ENCODE data around the gene SCRT2. TPM values are rescaled to one million over a fixed set of nuclear protein-coding genes. Genes with fewer than 3 reads are reported as not detected.

Gene SCRT2
- total RNA-seq, 3 donors from 2014 or later: not detected

DNA sequence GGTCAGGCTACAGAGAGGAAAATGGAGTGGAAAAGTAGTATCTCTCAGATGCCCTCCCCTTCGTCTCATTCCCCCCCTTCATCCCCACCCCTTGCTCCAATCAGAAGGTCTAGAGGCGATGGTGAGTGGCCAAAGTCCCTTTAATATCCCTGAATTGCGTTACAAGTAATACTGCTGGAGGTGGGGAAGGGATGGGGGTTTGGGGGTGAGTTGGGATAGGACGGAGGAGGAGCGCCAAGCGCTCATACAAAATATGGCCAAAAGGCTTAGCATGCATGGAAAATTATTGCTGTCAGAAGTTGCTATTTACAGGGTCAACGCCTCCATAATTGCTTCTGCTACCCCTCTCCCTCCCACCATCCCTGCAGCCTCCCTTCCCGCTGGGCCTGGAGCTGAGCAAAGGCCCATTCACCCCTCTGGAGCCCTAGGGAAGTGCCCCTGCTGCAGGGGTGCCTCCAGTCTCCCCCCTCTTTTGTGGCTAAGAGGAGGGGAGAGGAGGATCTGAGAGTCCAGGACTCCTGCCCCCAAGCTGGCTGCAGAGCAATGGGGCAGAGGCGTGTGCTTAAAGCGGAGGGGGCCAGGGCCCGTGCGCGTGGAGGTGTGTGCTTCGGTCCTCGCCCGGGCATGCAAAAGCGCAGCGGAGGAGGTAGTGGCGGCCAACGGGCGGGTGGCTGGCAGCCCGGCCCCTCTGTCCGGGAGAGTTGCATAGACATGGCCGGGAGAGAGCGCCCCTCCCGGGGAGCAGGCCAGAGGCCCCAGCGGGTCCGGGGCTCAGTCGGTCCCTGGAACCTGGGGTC lies 13.9 kb downstream of the SCRT2 start:
- intact Hi-C loops (cut with DNase I, micrococcal nuclease): loop anchor here in 1 of 2 donors (10.0 kb wide), 1 partner anchor 107 kb away; no protein-coding TSS in a partner anchor
- Histone ChIP-seq H3K9me3 (no peaks in the 10 kb centered on the region), H3K4me3 (no peak overlapping the region), H3K36me3 (ENCODE audit: low read depth) (no peaks in the 10 kb centered on the region), H3K4me1 (ENCODE audit: low read depth) (no peaks in the 10 kb centered on the region)
- TF ChIP-seq, protein P1, sequence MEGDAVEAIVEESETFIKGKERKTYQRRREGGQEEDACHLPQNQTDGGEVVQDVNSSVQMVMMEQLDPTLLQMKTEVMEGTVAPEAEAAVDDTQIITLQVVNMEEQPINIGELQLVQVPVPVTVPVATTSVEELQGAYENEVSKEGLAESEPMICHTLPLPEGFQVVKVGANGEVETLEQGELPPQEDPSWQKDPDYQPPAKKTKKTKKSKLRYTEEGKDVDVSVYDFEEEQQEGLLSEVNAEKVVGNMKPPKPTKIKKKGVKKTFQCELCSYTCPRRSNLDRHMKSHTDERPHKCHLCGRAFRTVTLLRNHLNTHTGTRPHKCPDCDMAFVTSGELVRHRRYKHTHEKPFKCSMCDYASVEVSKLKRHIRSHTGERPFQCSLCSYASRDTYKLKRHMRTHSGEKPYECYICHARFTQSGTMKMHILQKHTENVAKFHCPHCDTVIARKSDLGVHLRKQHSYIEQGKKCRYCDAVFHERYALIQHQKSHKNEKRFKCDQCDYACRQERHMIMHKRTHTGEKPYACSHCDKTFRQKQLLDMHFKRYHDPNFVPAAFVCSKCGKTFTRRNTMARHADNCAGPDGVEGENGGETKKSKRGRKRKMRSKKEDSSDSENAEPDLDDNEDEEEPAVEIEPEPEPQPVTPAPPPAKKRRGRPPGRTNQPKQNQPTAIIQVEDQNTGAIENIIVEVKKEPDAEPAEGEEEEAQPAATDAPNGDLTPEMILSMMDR (IDR thresholded peaks at IDR 0.05): no peak
- ATAC-seq: no peak
- DNase-seq: no peak

DNA sequence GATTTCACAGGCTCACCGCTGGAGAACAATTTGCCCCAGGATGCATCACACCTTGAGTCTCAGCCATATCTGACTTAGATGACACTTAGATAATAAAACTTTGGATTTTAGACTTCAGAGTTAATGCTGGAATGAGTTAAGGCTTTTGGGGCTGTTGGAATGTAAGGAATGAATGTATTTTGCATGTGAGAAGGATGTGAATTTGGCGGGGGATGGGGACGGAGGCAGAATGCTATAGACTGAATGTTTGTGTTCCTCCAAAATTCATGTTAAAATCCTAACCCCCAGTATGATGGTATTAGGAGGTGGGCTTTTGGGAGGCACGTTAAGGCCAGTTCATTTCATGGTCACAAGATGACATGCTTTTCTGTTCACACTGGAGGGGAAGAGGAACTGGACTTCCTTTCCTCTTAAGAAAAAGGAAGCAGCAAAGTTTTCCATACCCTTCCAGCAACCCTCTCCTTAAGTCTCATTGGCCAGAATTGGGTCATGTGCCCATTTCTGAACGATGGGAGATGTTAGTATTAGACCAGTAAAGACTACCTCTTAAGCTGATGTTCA lies 16.8 kb downstream of the SCRT2 start:
- TF ChIP-seq, protein P1 (IDR thresholded peaks at IDR 0.05): no peak
- DNase-seq (no peak), ATAC-seq (no peak)
- H3K4me3 ChIP-seq: no peak overlapping the region
- peaks cover 5% of the 10 kb centered on the region for H3K4me1 ChIP-seq (ENCODE audit: low read depth)
- no peaks in the 10 kb centered on the region for H3K36me3 ChIP-seq (ENCODE audit: low read depth)
- intact Hi-C loops (cut with DNase I, micrococcal nuclease): no loop called here
- H3K9me3 ChIP-seq: no peaks in the 10 kb centered on the region

DNA sequence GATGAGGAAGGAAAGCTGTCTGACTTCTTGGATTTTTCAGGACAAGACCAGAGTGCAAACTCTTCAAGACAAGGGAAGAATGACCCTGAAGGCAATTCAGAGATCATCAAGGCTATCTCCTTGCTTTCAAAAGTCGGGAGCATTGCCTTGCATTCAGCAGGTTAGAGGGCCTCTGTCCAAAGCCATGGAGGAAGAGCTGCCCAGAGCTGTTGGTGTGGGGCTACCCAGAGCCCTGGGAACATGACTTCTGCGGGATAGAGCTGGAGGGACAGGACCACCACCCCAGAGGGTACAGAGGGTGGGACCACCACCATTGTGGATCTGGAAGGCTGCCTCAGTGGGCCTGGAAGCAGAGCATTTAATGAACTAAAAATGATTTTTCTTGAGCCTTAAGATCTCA lies 17.4 kb downstream of the SCRT2 start:
- no peak for DNase-seq
- TF ChIP-seq, protein P1 (IDR thresholded peaks at IDR 0.05): no peak
- H3K4me3 ChIP-seq: no peak overlapping the region
- H3K4me1 ChIP-seq (ENCODE audit: low read depth): peaks cover 7% of the 10 kb centered on the region
- no peaks in the 10 kb centered on the region for H3K9me3 ChIP-seq
- no peak for ATAC-seq
- intact Hi-C loops (cut with DNase I, micrococcal nuclease): no loop called here
- H3K36me3 ChIP-seq (ENCODE audit: low read depth): no peaks in the 10 kb centered on the region

DNA sequence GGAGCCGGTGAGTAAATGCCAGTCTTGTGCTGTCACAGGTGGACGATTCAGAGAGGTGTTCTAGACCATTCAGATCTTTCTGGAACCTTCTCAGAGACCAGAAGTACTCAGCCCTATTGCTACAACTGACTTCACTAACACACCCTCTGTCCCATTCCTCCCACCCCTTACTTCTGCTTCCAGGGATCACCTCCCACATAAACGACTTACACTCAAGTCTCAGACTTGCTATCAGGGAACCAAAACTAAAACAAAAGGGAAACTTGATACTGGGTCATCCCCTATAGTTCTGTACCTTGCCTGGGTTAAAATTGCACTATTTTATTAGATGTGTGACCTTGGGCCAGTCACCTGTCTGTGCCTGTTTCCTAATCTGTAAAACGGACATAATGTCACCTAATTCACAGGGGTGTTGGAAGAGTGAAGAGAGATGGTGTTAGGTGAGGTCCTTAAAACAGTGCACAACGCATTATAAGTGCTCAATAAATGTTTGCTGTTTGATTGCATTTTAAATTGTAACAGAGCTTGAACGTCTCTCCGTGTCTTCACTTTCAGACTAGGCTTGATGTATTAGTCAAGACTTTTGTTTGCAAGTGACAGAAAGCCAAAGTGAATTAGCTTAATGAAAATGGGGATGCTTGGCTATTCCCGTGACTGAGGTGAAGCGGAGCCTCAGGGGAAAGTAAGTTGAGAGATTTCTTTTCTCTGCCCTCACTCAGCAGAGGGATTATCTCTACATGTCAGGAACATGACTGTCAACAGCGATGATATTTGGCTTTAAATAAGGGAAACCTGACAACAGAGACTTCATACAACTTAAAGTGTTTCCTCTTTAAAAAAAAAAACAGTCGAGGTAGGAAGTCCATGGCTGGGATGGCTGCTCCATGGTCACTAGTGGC lies 19.6 kb downstream of the SCRT2 start:
- no peak for ATAC-seq
- H3K4me3 ChIP-seq: no peak overlapping the region
- no peaks in the 10 kb centered on the region for H3K36me3 ChIP-seq (ENCODE audit: low read depth)
- intact Hi-C loops (cut with DNase I, micrococcal nuclease): no loop called here
- TF ChIP-seq, protein P1 (IDR thresholded peaks at IDR 0.05): no peak
- peaks cover 17% of the 10 kb centered on the region for H3K4me1 ChIP-seq (ENCODE audit: low read depth)
- DNase-seq: no peak
- H3K9me3 ChIP-seq: no peaks in the 10 kb centered on the region

DNA sequence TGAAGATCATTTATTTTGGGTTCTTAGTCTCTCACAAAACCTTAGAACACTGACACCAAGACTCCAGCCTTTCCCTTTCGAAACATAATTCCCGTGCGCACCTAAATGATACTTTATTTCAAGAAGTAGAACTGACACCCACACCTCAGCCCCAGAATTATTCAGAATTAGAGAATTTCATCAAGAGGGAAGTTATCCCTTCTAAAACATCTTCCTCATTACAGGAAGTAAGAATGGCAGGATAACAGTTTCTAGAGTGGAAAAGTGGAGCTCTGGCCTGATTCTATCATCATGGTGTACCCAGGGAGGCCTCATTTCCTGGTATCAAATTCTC lies 21.2 kb downstream of the SCRT2 start:
- Histone ChIP-seq H3K4me1 (ENCODE audit: low read depth) (peaks cover 17% of the 10 kb centered on the region), H3K9me3 (no peaks in the 10 kb centered on the region), H3K4me3 (no peak overlapping the region), H3K36me3 (ENCODE audit: low read depth) (no peaks in the 10 kb centered on the region)
- TF ChIP-seq, protein P1 (IDR thresholded peaks at IDR 0.05): no peak
- DNase-seq: no peak
- no peak for ATAC-seq
- intact Hi-C loops (cut with DNase I, micrococcal nuclease): no loop called here
